ENCODE results near the gene SAP25.

DNA sequence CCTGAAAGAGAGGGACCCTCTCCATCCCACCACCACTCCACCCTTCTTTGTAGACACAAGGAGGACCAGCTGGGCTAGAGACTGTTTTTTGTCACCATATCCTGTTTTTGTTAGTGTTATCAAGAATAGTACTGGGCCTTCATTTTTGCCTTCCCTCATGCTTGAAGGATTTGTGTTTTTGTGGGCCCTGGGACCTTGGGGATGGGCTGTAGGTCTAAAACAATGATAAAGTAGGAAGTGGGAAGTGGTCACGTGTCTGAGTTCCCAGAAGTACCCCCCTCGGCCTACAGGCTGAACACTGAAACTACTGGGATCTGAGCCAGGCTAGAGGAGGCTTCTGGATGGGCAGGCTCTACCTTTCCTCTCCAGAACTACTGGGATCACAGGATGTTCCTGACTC, 25.8 kb downstream of the SAP25 start:
- TF ChIP-seq YY1 (IDR thresholded peaks at IDR 0.05; ENCODE audit: insufficient read depth, insufficient read length) (no peak), ZNF274 (IDR thresholded peaks at IDR 0.05; ENCODE audit: low read depth, low read length) (no peak), SUZ12 (IDR thresholded peaks at IDR 0.05; ENCODE audit: extremely low read depth, insufficient read depth, insufficient read length) (no peak)
